Heart right ventricle (tissue), 16 donors: Measurements from ENCODE around the gene BRAT1. TPM values are rescaled to one million over a fixed set of nuclear protein-coding genes. Genes with fewer than 3 reads are reported as not detected.

Source experiments
- ATAC-seq, 8 donors: fragments of 200-7000 bp; cut with Tn5 transposase; one replicate each; pipeline ENCODE4 v1.9.1; 2020; ENCODE audit warnings: mild to moderate bottlenecking in 8 of 8, moderate library complexity in 8 of 8, moderate number of reproducible peaks in 1 of 8
- DNase-seq, 2 donors: peaks; one replicate each; pipeline ENCODE4 v3.0.0-alpha.2; 2020
- H3K27ac ChIP-seq, 10 donors: fragments of 200-600 bp; sonication (generic) in 2 of 10; one replicate each; pipeline versions ENCODE4 v1.5.0 to v1.8.0; 2020 to 2022; ENCODE audit warnings: mild to moderate bottlenecking in 3 of 10
- H3K27me3 ChIP-seq, 7 donors: fragments of 200-600 bp; one replicate each; pipeline ENCODE4 v1.8.0; 2021 to 2022; ENCODE audit warnings: mild to moderate bottlenecking in 2 of 7
- H3K36me3 ChIP-seq, 9 donors: fragments of 200-600 bp; sonication (generic) in 1 of 9; one replicate each; pipeline versions ENCODE4 v1.5.0 to v1.8.0; 2020 to 2022; ENCODE audit warnings: mild to moderate bottlenecking in 2 of 9
- H3K4me1 ChIP-seq, 9 donors: fragments of 200-600 bp; sonication (generic) in 1 of 9; one replicate each; pipeline versions ENCODE4 v1.5.0 to v1.8.0; 2020 to 2022; ENCODE audit warnings: mild to moderate bottlenecking in 4 of 9
- H3K4me3 ChIP-seq, 10 donors: fragments of 200-600 bp; sonication (generic) in 2 of 10; one replicate each; pipeline versions ENCODE4 v1.5.0 to v1.8.0; 2020 to 2022; ENCODE audit warnings: mild to moderate bottlenecking in 7 of 10, moderate library complexity in 2 of 10
- H3K9me3 ChIP-seq, 11 donors: fragments of 200-600 bp in 10 of 11; sonication (generic) in 2 of 11; one replicate each; pipeline versions ENCODE4 v1.5.0 to v1.8.0; 2013 to 2022; ENCODE audit warnings: mild to moderate bottlenecking in 2 of 11, control low read depth in 1 of 11, moderate library complexity in 1 of 11
- CTCF ChIP-seq, 9 donors: fragments of 200-600 bp; sonication (generic) in 2 of 9; IDR thresholded peaks; one replicate each; pipeline versions ENCODE4 v1.5.0 to v1.8.0; 2021 to 2022; ENCODE audit warnings: antibody characterized with exemption in 9 of 9, mild to moderate bottlenecking in 5 of 9, moderate library complexity in 1 of 9
- WGBS, 2 donors: extraction: QIAGEN DNeasy Blood & Tissue Kit; methylation state at CpG; one replicate each; pipeline ENCODE4 v1.1.7; 2013; ENCODE audit warnings: inconsistent platforms in 1 of 2; 5-methylcytosine and 5-hydroxymethylcytosine counted together
- intact Hi-C, 10 donors: fragments of 100-400 bp; cut with DNase I; formaldehyde crosslinking; loops; one replicate each; pipeline versions ENCODE4 v1.11.1 to v1.14.2; 2022
- polyA plus RNA-seq, 2 donors: library from polyadenylated mRNA; stranded (reverse); fragments of 200-250 nt; gene quantifications; one replicate each; pipeline ENCODE4 v1.2.3, GENCODE V29; 2013
- total RNA-seq, 10 donors: library from RNA; stranded (reverse); fragmentation: NEBNext Ultra II Directional in 3 of 10; extraction: Animal tissue kit (Norgen Biotek cat#: 25700) in 3 of 10; gene quantifications; one replicate each; pipeline versions ENCODE4 v1.2.1 to v1.2.4, GENCODE V29; 2021 to 2023
- donor health status: Arrhythmogenic right ventricular cardiomyopathy.
- donor health status: ischemic (EF 13 %, LVEDD 7.1; RV severe dilation, severe dysfunction).
- donor health status: healthy with polysubstance abuse.
- donor health status: DM: no; HTN: yes; CAD: no.
- donor health status: DM: no; HTN: no; CAD: no.
- donor health status: ischemic (EF 25% LVEDD 6.9; RV normal size, moderate dysfunction).
- donor health status: ischemic (EF 25% LVEDD 5.7; RV mildly dilated, moderate dysfunction).
- donor health status: healthy.
- donor health status: DM: yes; HTN: yes; CAD: no.
- donor health status: Ischemic cardiomyopathy.
- donor health status: ischemic (EF 35%, LVEDD 5.7; RV mildly dilated, moderate dysfunction).
- donor health status: nonischemic (EF 11% LVEDD 7.7; RV severe dilation, severe dysfunction).
- donor health status: DM: yes; HTN: yes; CAD: no.
- donor health status: PGD.
- donor health status: ischemic (EF 29% LVEDD 5.4; RV normal size, mild dysfunction).
- donor health status: nonischemic (EF 23%, LVEDD 6.1; RV moderate dilation, normal function).

The BRAT1 gene
- total and polyA plus RNA-seq, 12 donors: 10.6 to 22.8 (median 13.9) TPM

GRCh38 chr7:2597273-2597640 lies 41.9 kb upstream of the BRAT1 start:
- no peak for TF ChIP-seq CTCF (IDR thresholded peaks at IDR 0.05)
- ATAC-seq (no peak), DNase-seq (no peak)
- Histone ChIP-seq H3K27me3 (no peaks in the 10 kb centered on the region), H3K4me1 (peaks cover 0 to 5% (median 0%) of the 10 kb centered on the region in 9 donors), H3K9me3 (no peaks in the 10 kb centered on the region), H3K4me3 (no peak overlapping the region), H3K36me3 (peaks cover 0 to 99% (median 30%) of the 10 kb centered on the region in 9 donors), H3K27ac (no peak overlapping the region)
- intact Hi-C loops: no loop called here
- 82 to 93% methylated on average over 13 of the region's 13 CpGs for WGBS, 2 donors

- H3K9me3 ChIP-seq: no peaks in the 10 kb centered on the region
- 90 to 93% methylated on average over 22 of the region's 22 CpGs for WGBS, 2 donors
Measured at GRCh38 chr7:2596464-2597272, 41.3 kb upstream of the BRAT1 start.

GRCh38 chr7:2595258-2595860 lies 40.0 kb upstream of the BRAT1 start:
- H3K4me1 ChIP-seq: peaks cover 0 to 5% (median 0%) of the 10 kb centered on the region in 9 donors
- H3K27ac ChIP-seq: no peak overlapping the region
- TF ChIP-seq CTCF (IDR thresholded peaks at IDR 0.05): no peak
- ATAC-seq: no peak
- no peaks in the 10 kb centered on the region for H3K27me3 ChIP-seq
- WGBS, 2 donors: 93 to 94% methylated on average over 26 to 27 of the region's 27 CpGs
- no peaks in the 10 kb centered on the region for H3K9me3 ChIP-seq
- intact Hi-C loops: no loop called here
- DNase-seq: no peak
- no peak overlapping the region for H3K4me3 ChIP-seq
- peaks cover 0 to 99% (median 32%) of the 10 kb centered on the region in 9 donors for H3K36me3 ChIP-seq

More at GRCh38 chr7:2596464-2597272, 41.3 kb upstream of the BRAT1 start:
- H3K27ac ChIP-seq: no peak overlapping the region
- peaks cover 0 to 5% (median 0%) of the 10 kb centered on the region in 9 donors for H3K4me1 ChIP-seq
- TF ChIP-seq CTCF (IDR thresholded peaks at IDR 0.05): no peak
- intact Hi-C loops: no loop called here
- ATAC-seq: no peak
- DNase-seq: no peak
- peaks cover 0 to 99% (median 32%) of the 10 kb centered on the region in 9 donors for H3K36me3 ChIP-seq
- H3K4me3 ChIP-seq: no peak overlapping the region
- no peaks in the 10 kb centered on the region for H3K27me3 ChIP-seq

GRCh38 chr7:2594599-2594998 lies 39.3 kb upstream of the BRAT1 start:
- Histone ChIP-seq H3K4me1 (peaks cover 0 to 5% (median 0%) of the 10 kb centered on the region in 9 donors), H3K27me3 (no peaks in the 10 kb centered on the region), H3K27ac (no peak overlapping the region), H3K4me3 (no peak overlapping the region), H3K9me3 (no peaks in the 10 kb centered on the region), H3K36me3 (peaks cover 0 to 99% (median 31%) of the 10 kb centered on the region in 9 donors)
- no peak for ATAC-seq
- 82 to 87% methylated on average over 10 of the region's 10 CpGs for WGBS, 2 donors
- no peak for DNase-seq
- no peak for TF ChIP-seq CTCF (IDR thresholded peaks at IDR 0.05)
- intact Hi-C loops: no loop called here
